HL-60/S4 treated with phorbol 12-myristate 13-acetate at 8.2 ng/mL for 4 days and 3 days (cell line): ENCODE measurements around the gene NCOA6.
"Not testable (repeated sequence)": the region's sequence is repeated elsewhere in the genome, so short reads cannot be mapped to it uniquely, and the experiment has no call there.

Experiments
- in situ Hi-C: fragments of 300-500 bp; cut with MboI; formaldehyde crosslinking; loops from 2 replicates; pipeline ENCODE4 v1.15.0; 2022; ENCODE audit warnings: low sequenced_read_pairs

NCOA6 gene

GRCh38 chr20:34831936-34832335 lies 6.5 kb upstream of the NCOA6 start:
- in situ Hi-C loops: loop anchor here (25.0 kb wide), 1 partner anchor 430 kb away; no protein-coding TSS in a partner anchor

- in situ Hi-C loops: loop anchor here (25.0 kb wide), 1 partner anchor 433 kb away; no protein-coding TSS in a partner anchor
These were observed 3.7 kb upstream of the NCOA6 start for GRCh38 chr20:34829191-34829590.

GRCh38 chr20:34824806-34825529 lies 483 bp downstream of the NCOA6 start:
- in situ Hi-C loops: loop anchor here (25.0 kb wide), 1 partner anchor 437 kb away; no protein-coding TSS in a partner anchor

GRCh38 chr20:34824452-34824805 lies 1.0 kb downstream of the NCOA6 start:
- in situ Hi-C loops: no loop called here

GRCh38 chr20:34824026-34824425 lies 1.4 kb downstream of the NCOA6 start:
- in situ Hi-C loops: no loop called here

GRCh38 chr20:34820805-34821578 lies 4.5 kb downstream of the NCOA6 start:
- in situ Hi-C loops: no loop called here

- in situ Hi-C loops: no loop called here
These were observed 7.7 kb downstream of the NCOA6 start for GRCh38 chr20:34817801-34818200.

- in situ Hi-C loops: no loop called here
These were observed 8.4 kb downstream of the NCOA6 start for GRCh38 chr20:34817072-34817471.

GRCh38 chr20:34815636-34816035 lies 9.8 kb downstream of the NCOA6 start:
- in situ Hi-C loops: no loop called here

GRCh38 chr20:34808583-34808982 lies 16.9 kb downstream of the NCOA6 start:
- in situ Hi-C loops: no loop called here

- in situ Hi-C loops: not testable (repeated sequence)
These were observed 17.4 kb downstream of the NCOA6 start for GRCh38 chr20:34807944-34808465.

GRCh38 chr20:34806255-34806654 lies 19.2 kb downstream of the NCOA6 start:
- in situ Hi-C loops: no loop called here

GRCh38 chr20:34798871-34799270 lies 26.6 kb downstream of the NCOA6 start:
- in situ Hi-C loops: no loop called here

- in situ Hi-C loops: no loop called here
These were observed 27.1 kb downstream of the NCOA6 start for GRCh38 chr20:34798328-34798727.

GRCh38 chr20:34797012-34797995 lies 28.1 kb downstream of the NCOA6 start:
- in situ Hi-C loops: no loop called here

- in situ Hi-C loops: no loop called here
These were observed 31.4 kb downstream of the NCOA6 start for GRCh38 chr20:34794006-34794585.

GRCh38 chr20:34792687-34793363 lies 32.6 kb downstream of the NCOA6 start:
- in situ Hi-C loops: no loop called here

- in situ Hi-C loops: no loop called here
These were observed 34.0 kb downstream of the NCOA6 start for GRCh38 chr20:34791289-34792020.

- in situ Hi-C loops: no loop called here
These were observed 44.2 kb downstream of the NCOA6 start for GRCh38 chr20:34781220-34781619.
